Lung (tissue), 12 donors: ENCODE measurements around the gene TMEM191C. TPM values are rescaled to one million over a fixed set of nuclear protein-coding genes. Genes with fewer than 3 reads are reported as not detected.

Source experiments
- ATAC-seq: fragments of 200-7000 bp; cut with Tn5 transposase; one replicate; pipeline ENCODE4 v1.9.1; 2020; ENCODE audit warnings: moderate number of reproducible peaks; ENCODE audit not compliant: insufficient read depth, low FRiP score
- DNase-seq, 3 donors: peaks; one replicate each; pipeline ENCODE4 v3.0.0-alpha.2; 2013 to 2017
- H3K27ac ChIP-seq, 2 donors: one replicate each; pipeline ENCODE4 v1.5.1; 2013; ENCODE audit warnings: mild to moderate bottlenecking in 2 of 2, moderate library complexity in 2 of 2, control low read depth in 1 of 2, inconsistent platforms in 1 of 2, low read depth in 1 of 2, low read length in 1 of 2
- H3K27me3 ChIP-seq, 3 donors: one replicate each; pipeline ENCODE4 v1.5.1; 2013; ENCODE audit warnings: low read length in 2 of 3; ENCODE audit not compliant: control insufficient read depth in 3 of 3, insufficient read depth in 3 of 3
- H3K36me3 ChIP-seq, 4 donors: one replicate each; pipeline ENCODE4 v1.5.1; 2013; ENCODE audit warnings: low read length in 4 of 4, mild to moderate bottlenecking in 1 of 4, moderate library complexity in 1 of 4; ENCODE audit not compliant: control insufficient read depth in 4 of 4, insufficient read depth in 4 of 4
- H3K4me1 ChIP-seq, 5 donors: one replicate each; pipeline ENCODE4 v1.5.1; 2013; ENCODE audit warnings: low read length in 5 of 5, mild to moderate bottlenecking in 2 of 5, moderate library complexity in 1 of 5; ENCODE audit not compliant: control insufficient read depth in 5 of 5, insufficient read depth in 5 of 5
- H3K4me3 ChIP-seq: one replicate; pipeline ENCODE4 v1.5.1; 2013; ENCODE audit warnings: mild to moderate bottlenecking, control low read depth, moderate library complexity
- H3K9ac ChIP-seq, 2 donors: one replicate each; pipeline ENCODE4 v1.5.1; 2013; ENCODE audit warnings: low read length in 2 of 2, control low read depth in 1 of 2; ENCODE audit not compliant: insufficient read depth in 1 of 2
- H3K9me3 ChIP-seq, 4 donors: one replicate each; pipeline ENCODE4 v1.5.1; 2013; ENCODE audit warnings: low read length in 3 of 4, mild to moderate bottlenecking in 1 of 4, moderate library complexity in 1 of 4; ENCODE audit not compliant: control insufficient read depth in 4 of 4, insufficient read depth in 3 of 4
- CTCF ChIP-seq: IDR thresholded peaks from 2 replicates; pipeline ENCODE4 v1.5.1; 2012; ENCODE audit warnings: mild to moderate bottlenecking; ENCODE audit errors: control extremely low read depth, extremely low read depth
- WGBS, 2 donors: extraction: QIAGEN DNeasy Blood & Tissue Kit; methylation state at CpG; one replicate each; pipeline ENCODE4 v1.1.7; 2013; 5-methylcytosine and 5-hydroxymethylcytosine counted together
- polyA plus RNA-seq, 2 donors: library from polyadenylated mRNA; stranded (reverse); fragments of 200-250 nt; gene quantifications; one replicate each; pipeline ENCODE4 v1.2.1, GENCODE V29; 2013
- total RNA-seq, 2 donors: library from RNA; depleted of rRNA in 1 of 2; stranded (reverse); fragments of >200 nt in 1 of 2; gene quantifications; one replicate each; pipeline ENCODE4 v1.2.1, GENCODE V29; 2014 to 2021
- donor health status: control.
- donor health status: control.
- donor health status: Bipolar disorder and iron deficiency.
- donor health status: healthy.
- donor health status: DM: yes; HTN: yes; CAD: no.

The TMEM191C gene
- total and polyA plus RNA-seq, 4 donors: 0.31 to 4.7 (median 2.0) TPM

GRCh38 chr22:21445437-21446127 lies 21.6 kb upstream of the TMEM191C start:
- H3K27me3 ChIP-seq: no peaks in the 10 kb centered on the region
- 95 to 97% methylated on average over 27 of the region's 27 CpGs for WGBS, 2 donors
- ATAC-seq: no peak
- no peak overlapping the region for H3K4me3 ChIP-seq
- H3K36me3 ChIP-seq: peaks cover 0 to 32% (median 2%) of the 10 kb centered on the region in 4 donors
- TF ChIP-seq CTCF: no peak
- H3K27ac ChIP-seq: no peak overlapping the region
- H3K9me3 ChIP-seq: no peaks in the 10 kb centered on the region
- H3K9ac ChIP-seq: no peak overlapping the region
- H3K4me1 ChIP-seq: peaks cover 0 to 5% (median 0%) of the 10 kb centered on the region in 5 donors
- peak in 1 of 3 donors; percentile 7 for DNase-seq

GRCh38 chr22:21446128-21446826 lies 20.9 kb upstream of the TMEM191C start:
- Histone ChIP-seq H3K4me1 (peaks cover 0 to 9% (median 0%) of the 10 kb centered on the region in 5 donors), H3K9ac (no peak overlapping the region), H3K27ac (no peak overlapping the region), H3K27me3 (no peaks in the 10 kb centered on the region), H3K36me3 (peaks cover 0 to 32% (median 2%) of the 10 kb centered on the region in 4 donors), H3K9me3 (no peaks in the 10 kb centered on the region), H3K4me3 (no peak overlapping the region)
- no peak for TF ChIP-seq CTCF
- DNase-seq: peak in 1 of 3 donors; percentile 8
- WGBS, 2 donors: 97 to 98% methylated on average over 49 of the region's 49 CpGs
- ATAC-seq: no peak

GRCh38 chr22:21446827-21447690 lies 20.1 kb upstream of the TMEM191C start:
- H3K9ac ChIP-seq: no peak overlapping the region
- TF ChIP-seq CTCF: no peak
- peak in 1 of 3 donors; percentile 7 for DNase-seq
- H3K27ac ChIP-seq: no peak overlapping the region
- H3K36me3 ChIP-seq: peaks cover 0 to 32% (median 2%) of the 10 kb centered on the region in 4 donors
- H3K27me3 ChIP-seq: no peaks in the 10 kb centered on the region
- H3K9me3 ChIP-seq: no peaks in the 10 kb centered on the region
- ATAC-seq: no peak
- peaks cover 0 to 10% (median 0%) of the 10 kb centered on the region in 5 donors for H3K4me1 ChIP-seq
- WGBS, 2 donors: 94 to 95% methylated on average over 33 of the region's 33 CpGs
- no peak overlapping the region for H3K4me3 ChIP-seq
